ENCODE results near the gene EXOC3.
"Not testable (repeated sequence)": the region's sequence is repeated elsewhere in the genome, so short reads cannot be mapped to it uniquely, and the experiment has no call there.

EXOC3 gene

DNA sequence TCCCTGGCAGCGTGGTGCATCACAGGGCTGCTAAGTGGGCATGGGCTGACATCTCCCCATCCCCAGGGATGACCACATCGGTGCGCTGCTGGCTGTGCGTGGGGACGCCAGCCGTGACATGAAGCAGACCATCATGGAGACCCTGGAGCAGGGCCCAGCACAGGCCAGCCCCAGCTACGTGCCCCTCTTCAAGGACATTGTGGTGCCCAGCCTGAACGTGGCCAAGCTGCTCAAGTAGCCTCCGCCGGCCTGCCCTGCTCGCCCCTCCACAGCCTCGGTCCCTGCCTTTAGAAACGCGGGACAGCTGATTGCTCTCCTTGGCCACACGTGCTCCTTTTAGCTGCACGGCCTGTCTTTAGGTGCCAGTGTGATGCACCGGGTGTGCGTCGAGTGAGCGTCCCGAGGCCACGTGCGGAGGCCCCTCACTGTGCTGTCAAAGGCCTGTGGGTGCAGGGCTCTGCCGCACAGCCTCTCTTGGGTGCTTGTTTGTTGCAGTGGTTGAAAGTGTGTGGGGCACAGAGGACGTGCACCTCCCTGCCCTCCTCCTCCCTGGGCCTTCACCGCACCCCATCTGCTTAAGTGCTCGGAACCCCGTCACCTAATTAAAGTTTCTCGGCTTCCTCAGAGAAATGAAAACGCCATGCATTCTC is 23.8 kb downstream of the EXOC3 start:
- DNase-seq (ENCODE audit: low read depth), result no peak

DNA sequence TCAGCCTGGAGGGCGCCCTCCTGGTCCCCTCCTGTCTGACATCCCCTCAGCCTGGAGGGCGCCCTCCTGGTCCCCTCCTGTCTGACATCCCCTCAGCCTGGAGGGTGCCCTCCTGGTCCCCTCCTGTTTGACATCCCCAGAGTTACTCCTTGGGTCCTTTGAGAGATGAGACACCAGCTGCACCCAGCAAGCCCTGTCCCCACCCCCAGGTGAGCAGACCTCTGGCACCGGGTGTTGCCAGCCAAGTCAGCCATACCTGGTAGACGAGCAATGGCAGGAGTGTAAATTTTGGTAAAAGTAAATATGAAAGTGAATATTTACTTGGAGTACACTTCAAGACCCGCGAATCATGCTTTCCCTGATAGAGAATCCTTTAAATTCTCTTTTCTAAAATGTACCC is 25.4 kb downstream of the EXOC3 start:
- no peak for DNase-seq (ENCODE audit: low read depth)
- H3K4me3 ChIP-seq (ENCODE audit: low read depth, low read length), result no peak overlapping the region

More for the DNA sequence above, 23.8 kb downstream of the EXOC3 start:
- no peak overlapping the region for H3K4me3 ChIP-seq (ENCODE audit: low read depth, low read length)

DNA sequence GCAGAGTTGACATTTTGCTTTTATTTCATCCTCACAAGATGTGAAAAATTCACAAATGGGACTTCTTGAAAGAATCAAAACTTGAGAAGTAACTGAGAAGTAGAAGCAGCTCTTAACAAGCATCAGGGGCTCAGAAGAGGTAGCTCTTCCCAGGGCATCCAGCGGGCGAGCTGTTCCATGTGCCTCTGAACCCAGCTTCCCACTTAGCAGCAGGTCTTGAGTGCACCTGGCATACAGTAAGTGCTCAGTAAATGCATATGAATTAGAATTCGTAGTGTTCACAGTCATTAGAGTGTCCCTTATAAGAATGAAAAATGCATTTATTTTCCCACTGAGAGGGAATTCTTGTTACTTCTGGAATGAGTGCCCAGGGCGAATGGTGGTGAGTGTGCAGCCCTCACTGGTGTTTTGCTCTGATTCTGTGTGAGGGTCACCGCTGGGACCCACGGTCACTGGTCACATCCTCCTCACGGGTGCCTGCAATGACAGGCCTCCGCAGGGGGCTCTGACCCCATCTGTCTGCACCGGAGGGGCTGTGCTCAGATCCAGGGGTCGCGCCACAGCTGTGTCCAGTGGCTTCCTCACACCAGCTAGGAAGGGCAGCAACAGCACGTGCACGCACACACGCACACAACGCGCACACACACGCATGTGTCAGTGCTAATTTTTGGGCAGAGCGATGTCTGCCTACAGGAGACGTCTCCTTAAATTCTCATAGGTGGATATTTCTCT is 26.9 kb downstream of the EXOC3 start:
- no peak overlapping the region for H3K4me3 ChIP-seq (ENCODE audit: low read depth, low read length)
- no peak for DNase-seq (ENCODE audit: low read depth)

DNA sequence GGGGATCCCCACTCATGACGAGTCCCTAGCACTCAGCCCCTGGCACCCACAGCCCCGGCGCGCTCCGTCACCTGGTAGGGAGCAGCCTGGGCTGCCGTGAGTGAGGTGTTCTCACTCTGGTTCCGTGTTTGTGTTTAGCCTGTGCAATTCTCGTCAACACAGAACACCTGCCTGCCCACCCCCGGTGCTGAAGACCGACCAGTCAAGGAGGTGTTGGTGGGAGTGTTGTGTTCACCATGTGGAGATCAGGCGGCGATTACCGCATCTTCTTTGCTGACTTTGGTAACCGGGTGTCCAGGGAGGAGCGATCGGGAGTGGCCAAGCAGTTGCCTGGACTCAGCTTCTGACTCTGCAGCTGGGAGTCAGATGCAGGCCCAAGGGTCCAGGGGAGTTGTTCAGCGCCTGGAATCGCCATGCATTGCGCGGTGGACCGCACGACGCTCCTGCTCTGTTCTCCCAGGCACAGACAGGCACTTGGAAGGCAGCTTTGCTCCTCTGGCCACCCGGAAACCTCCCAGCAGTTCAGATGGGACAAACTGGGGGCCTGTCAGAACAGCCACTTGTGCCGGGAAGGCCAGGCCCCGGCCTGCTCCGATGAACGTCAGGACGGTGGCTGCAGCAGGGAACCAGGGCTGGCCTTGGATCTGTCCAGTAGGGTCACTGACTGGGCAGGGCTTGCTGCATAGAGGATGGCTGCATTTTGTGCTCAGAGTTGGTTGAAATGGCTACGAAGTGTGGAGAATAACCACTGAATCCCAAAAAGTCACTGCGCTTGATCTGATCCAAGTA is 28.2 kb downstream of the EXOC3 start:
- DNase-seq (ENCODE audit: low read depth), result no peak
- no peak overlapping the region for H3K4me3 ChIP-seq (ENCODE audit: low read depth, low read length)

DNA sequence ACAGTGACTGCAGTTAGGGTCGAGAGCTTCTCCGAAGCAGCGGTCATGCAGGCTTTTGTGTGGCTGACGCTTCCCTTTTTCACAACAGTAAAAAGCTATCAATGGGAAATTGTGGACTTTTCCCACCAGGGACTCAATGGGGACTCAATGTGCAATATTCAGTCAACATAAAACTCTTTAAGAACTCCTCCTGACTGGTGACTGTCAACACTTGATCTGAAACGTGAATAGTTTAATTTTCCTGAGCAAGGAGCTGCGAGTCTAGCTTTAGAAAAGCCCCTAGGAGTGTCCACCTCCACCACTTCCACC is 28.7 kb downstream of the EXOC3 start:
- DNase-seq (ENCODE audit: low read depth), result no peak
- peak overlapping the region; percentile 70 for H3K4me3 ChIP-seq (ENCODE audit: low read depth, low read length)

DNA sequence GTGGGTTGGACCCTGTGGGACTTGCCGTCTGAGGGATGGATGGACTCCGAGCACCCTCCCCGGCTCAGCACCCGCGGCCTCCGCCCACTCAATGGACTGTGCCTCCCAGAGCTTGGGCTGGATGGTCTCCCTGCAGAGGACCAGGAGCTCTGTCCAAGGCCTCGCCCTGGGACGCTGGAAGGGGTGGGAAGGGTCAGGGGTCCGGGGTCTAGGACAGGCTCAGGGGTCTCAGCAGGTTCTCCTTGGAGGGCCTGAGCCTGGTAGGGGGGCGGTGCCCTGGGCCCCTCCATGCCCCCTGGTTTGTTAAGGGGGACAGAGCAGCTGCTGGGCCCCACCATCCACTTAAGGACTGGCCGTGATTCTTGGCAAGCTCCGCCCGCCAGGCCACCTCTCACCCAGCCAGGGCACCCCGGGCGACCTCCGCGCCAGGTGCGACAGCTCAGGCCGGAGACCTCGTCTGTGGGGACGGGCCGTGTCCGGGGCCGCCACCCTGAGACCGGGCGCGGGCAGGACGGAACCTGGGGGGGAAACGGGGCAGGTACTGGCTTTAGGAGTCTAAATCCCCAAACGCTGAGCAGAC is 29.2 kb downstream of the EXOC3 start:
- no peak for DNase-seq (ENCODE audit: low read depth)
- H3K4me3 ChIP-seq (ENCODE audit: low read depth, low read length), result peak overlapping the region; percentile 70

DNA sequence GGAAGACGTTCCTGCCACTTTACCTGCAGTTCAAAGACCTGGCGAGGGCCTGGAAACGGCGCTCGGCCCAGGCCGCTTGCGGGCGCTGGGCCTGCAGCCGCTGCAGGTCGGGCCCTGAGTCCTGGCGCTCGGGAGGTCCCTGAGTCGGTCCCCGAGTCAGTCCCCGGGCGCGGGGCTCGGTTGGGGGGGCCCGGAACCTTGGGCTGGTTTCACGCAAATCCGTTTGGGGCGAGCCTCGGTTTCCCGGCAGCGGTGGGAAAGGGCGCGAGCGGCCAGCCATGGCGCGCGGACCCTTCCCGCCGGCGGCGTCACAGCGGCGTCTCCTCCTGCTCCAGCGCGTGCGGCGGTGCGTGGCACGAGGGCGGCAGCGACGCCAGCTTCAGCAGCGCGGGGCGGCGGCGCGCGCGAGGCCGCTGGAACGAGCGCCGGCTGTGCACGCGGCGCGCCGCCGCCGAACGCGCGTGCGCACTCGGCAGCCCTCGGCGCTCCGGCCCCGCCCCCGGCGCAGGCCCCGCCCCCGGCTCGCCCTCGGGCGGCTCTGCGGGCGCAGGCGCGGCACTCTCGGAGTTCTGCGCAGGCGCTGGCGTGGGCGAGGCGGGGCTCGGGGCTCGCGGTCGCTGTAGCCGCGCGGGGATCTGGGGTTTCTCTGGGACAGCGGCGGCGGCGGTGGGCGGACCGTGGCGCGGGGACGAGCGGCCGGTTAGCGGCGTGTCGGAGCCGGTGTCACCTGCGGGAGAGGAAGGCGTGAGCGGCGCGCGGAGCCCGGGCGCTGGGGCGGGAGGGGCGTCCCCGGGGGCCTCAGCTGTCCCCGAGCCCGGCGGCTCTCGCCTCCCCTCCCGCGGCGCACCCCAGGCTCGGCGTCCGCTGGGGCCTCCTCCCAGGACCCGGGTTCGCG is 29.9 kb downstream of the EXOC3 start:
- H3K4me3 ChIP-seq (ENCODE audit: low read depth, low read length), result peak overlapping the region; percentile 87
- DNase-seq (ENCODE audit: low read depth), result peak; percentile 43

DNA sequence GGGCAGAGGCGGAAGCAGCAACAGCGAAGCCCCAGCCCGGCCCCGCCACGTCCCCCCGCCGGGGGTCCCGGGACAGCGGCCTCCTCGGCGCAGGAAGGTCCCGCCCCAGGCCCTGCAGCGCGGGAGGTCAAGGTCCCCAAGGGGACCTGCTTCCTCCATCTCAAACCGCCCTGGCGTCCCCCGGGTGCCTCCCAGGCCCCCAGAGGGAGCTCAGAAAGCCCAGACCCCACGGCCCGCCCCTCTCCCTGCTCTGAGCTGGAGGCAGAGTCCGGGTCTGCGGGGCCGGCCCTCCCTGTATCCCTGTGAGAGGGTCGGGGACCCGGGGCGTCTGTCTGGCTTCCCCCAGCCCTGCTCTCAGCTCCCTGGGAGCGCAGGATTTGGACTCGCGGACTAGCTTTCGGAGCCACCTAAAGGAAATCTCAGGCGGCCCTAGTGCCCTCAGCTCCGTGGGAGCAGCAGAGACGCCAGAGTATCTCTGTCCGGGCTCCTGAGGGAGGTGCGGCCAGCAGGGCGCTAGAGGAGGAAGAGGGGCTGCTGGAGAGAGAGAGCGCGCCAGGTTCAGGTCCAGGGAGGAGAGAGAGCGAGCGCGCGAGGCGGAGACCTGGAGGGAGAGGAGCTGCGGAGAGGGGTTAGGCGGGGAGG is 30.7 kb downstream of the EXOC3 start:
- DNase-seq (ENCODE audit: low read depth), result no peak
- peak overlapping the region; percentile 87 for H3K4me3 ChIP-seq (ENCODE audit: low read depth, low read length)

DNA sequence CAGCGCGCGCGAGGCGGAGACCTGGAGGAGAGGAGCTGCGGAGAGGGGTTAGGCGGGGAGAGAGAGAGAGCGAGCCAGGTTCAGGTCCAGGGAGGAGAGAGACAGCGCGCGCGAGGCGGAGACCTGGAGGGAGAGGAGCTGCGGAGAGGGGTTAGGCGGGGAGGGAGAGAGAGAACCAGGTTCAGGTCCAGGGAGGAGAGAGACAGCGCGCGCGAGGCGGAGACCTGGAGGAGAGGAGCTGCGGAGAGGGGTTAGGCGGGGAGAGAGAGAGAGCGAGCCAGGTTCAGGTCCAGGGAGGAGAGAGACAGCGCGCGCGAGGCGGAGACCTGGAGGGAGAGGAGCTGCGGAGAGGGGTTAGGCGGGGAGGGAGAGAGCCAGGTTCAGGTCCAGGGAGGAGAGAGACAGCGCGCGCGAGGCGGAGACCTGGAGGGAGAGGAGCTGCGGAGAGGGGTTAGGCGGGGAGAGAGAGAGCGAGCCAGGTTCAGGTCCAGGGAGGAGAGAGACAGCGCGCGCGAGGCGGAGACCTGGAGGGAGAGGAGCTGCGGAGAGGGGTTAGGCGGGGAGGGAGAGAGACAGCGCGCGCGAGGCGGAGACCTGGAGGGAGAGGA is 31.4 kb downstream of the EXOC3 start:
- H3K4me3 ChIP-seq (ENCODE audit: low read depth, low read length), result peak overlapping the region; percentile 87
- not testable (repeated sequence) for DNase-seq (ENCODE audit: low read depth)

DNA sequence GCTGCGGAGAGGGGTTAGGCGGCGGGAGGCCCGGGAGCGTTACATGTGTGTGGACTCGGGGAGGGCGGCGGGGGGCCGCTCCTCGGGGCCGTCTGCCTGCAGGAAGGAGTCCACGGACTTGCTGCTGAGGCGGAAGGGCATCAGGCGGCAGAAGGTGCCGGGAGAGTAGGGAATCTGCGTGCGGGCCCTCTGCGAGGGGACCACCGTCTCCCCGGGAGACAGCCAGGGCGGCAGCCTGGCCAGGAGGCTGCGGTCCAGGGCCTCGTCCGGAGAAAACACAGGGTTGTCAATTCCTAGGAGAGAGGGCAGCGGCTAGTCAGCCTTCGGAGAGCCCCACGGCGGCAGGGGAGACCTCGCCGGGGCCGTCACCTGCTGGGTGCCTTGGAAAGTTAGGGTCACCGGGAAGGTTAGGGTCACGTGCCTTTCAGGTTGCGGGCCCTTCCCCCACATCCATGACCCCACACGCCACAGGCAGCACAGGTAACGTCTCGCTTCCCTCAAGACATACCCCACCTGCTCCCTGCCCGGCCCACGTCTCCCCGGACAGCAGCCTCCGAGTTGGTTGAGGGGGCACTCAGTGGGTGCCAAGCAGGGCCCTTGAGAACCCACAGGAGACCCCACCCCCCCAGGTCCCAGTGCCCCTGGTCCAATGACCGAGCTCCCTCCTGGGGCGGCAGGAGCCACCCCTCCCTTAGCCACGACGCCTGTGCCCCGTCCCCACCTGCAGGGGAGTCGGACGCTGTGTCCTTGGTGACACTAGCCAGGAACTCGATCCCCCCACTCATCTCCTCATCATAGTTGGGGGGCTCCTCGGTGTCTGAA is 32.1 kb downstream of the EXOC3 start:
- no peak for DNase-seq (ENCODE audit: low read depth)
- H3K4me3 ChIP-seq (ENCODE audit: low read depth, low read length), result peak overlapping the region; percentile 38

DNA sequence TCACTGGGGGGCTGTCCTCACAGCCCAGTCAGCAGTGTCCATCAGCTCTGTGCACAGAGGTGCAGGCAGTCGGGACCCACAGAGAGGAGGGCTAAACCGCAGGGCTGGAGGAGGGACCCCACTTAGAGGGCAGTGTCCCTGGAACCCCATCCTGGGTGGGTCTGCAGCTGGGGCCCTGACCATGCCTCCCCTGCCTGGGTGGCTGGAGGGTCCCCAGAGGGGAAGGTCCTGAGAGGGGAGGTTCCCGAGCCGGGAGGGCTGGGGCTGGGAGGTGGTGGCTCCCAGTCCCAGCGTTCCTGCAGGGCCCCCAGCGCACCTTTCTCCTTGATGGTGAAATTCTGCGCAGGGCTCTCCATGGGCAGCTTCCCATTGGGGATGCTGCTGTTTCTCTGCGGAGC is 32.7 kb downstream of the EXOC3 start:
- H3K4me3 ChIP-seq (ENCODE audit: low read depth, low read length), result no peak overlapping the region

DNA sequence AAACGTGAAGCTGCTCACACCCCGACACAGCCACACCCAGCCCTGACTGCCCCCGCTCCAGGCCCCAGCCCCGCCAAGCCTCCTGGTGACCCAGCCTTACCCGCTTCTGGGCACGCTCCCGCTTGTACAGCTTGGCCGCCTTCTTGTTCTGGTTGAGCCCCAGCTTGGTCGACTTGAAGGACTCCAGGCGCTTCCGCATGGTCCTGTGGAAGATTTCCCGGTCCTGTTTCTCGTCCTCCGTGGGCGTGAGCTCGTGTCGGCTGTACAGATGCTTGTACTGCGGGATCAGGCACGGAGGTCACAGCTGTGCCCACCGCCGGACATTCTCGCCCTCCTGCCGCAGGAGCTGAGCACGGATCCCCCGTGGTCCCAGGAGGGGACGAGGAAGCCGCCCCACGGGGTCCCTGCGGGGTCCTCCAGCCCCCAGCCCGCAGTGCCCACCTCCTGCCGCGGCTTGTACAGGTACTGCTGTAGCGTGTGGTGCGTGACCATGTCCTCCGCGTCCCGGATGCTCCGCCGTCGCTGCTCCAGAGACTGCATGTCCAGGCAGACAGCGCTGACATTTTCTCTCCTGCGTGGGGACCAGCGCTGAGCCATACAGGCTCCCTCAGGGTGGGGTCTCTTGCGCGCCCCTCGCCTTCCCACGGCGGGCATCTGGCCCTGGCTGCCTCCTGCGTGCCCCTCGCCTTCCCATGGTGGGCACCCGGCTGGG is 33.3 kb downstream of the EXOC3 start:
- H3K4me3 ChIP-seq (ENCODE audit: low read depth, low read length), result no peak overlapping the region
- no peak for DNase-seq (ENCODE audit: low read depth)

More for the DNA sequence above, 32.7 kb downstream of the EXOC3 start:
- no peak for DNase-seq (ENCODE audit: low read depth)

DNA sequence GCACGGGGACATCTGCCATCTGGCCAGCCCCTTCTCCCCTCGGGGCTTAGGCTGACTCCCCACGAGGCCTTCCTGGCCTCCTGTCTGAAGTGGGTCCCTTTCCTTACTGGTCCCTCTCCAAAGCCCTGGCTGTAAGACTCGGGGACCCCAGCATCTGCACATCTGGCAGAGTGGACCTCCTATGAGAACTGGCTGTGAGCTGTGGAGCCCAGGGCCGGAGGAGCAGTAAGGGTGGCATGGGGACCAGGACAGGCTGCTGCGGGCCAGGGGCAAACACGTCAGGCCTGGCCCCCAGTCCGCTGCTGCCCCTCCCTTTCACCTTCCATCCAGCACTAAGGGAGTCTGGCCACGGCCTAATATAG is 33.8 kb downstream of the EXOC3 start:
- DNase-seq (ENCODE audit: low read depth), result no peak
- no peak overlapping the region for H3K4me3 ChIP-seq (ENCODE audit: low read depth, low read length)

DNA sequence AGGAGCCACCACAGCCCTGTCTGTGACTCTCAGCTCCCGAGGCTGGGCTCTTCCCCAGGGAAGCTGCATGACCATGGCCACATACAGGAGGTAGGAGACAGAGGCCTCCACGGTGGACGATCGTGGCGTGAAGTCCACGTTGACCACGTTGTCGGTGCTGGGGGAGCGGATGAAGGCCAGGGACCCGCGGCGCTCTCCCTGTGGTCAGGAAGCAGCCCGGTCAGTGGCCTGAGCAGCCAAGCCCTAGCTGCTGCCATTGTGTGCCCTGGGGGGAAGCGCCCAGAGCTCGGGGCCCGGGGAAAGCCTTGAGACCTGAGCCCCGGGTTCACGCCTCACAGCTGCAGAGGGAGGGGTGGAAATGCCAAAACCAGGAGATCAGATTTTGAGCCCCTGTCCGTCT is 34.3 kb downstream of the EXOC3 start:
- no peak for DNase-seq (ENCODE audit: low read depth)
- no peak overlapping the region for H3K4me3 ChIP-seq (ENCODE audit: low read depth, low read length)

DNA sequence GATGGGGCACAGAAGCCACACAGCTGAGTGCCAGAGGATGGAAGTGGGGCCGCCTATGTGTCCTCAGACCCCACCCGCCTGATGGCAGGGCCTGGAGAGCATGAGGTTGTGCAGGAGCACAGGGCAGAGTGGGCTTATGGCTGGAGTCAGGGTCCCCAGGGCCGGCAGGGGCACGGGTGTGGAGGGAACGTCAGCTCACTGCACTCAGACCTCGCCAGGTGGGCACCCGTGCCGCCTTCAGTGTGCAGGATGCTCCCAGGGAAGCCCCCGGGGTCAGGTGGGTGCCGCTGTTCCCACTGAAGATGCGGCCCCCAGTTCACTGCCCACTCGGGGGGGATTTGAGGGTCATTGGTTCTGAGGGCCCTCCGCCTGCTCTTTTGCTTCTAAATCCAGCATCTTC is 34.9 kb downstream of the EXOC3 start:
- no peak for DNase-seq (ENCODE audit: low read depth)
- H3K4me3 ChIP-seq (ENCODE audit: low read depth, low read length), result no peak overlapping the region

DNA sequence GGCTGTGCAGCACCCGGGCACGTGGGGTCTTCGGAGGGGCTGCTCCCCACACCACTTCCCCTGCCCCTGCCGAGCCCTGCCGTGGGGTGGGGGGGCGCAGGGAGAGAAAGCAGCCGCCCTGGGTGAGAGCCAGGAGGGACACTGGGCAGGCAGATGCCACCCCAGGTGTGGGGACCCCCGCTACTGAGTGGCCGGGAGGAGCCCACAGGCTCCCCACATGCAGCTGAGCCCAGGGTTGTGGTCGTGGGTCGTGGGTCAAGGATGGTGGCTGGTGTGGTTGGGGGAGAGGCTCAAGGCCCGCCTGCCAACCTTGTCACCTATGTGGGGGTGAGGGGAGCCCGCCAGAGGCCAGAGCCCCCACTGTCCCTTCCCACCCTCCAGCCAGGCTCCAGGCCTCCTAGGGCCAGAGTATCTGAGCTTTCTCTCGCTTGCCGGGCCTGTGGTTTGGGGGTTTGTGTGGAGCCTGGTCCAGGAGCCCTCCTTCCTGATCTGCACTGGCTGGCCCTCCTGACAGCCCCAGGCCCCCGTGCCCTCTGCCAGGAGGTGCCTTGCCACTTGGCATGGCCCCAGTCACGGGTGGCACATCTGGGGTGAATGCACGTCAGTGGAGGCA is 35.5 kb downstream of the EXOC3 start:
- H3K4me3 ChIP-seq (ENCODE audit: low read depth, low read length), result no peak overlapping the region
- no peak for DNase-seq (ENCODE audit: low read depth)
